ENCODE results near the gene LDLRAD3. TPM values are rescaled to one million over a fixed set of nuclear protein-coding genes. Genes with fewer than 3 reads are reported as not detected.
A peak's percentile ranks its signal among the peaks of the same experiment; 100 is the strongest.

The LDLRAD3 gene
- total RNA-seq, 4 donors from 2014 or later: 10.2 to 41.9 (median 19.8) TPM

- peaks cover 0 to 5% of the 10 kb centered on the region in 2 donors for H3K4me1 ChIP-seq
- DNase-seq: no peak
- H3K27me3 ChIP-seq: no peaks in the 10 kb centered on the region
- no peak for TF ChIP-seq CTCF (IDR thresholded peaks at IDR 0.05)
- TF ChIP-seq POLR2A (IDR thresholded peaks at IDR 0.05): no peak
- H3K27ac ChIP-seq: no peak overlapping the region
- intact Hi-C loops (cut with DNase I; ENCODE audit: low total_unique reads): no loop called here
- no peaks in the 10 kb centered on the region for H3K36me3 ChIP-seq
- H3K9me3 ChIP-seq: no peaks in the 10 kb centered on the region
- no peak overlapping the region for H3K4me3 ChIP-seq
Observed at GRCh38 chr11:35950082-35950481, 6.2 kb downstream of the LDLRAD3 start.

GRCh38 chr11:35951680-35952079, 7.8 kb downstream of the LDLRAD3 start:
- Histone ChIP-seq H3K4me3 (no peak overlapping the region), H3K9me3 (no peaks in the 10 kb centered on the region), H3K36me3 (no peaks in the 10 kb centered on the region), H3K4me1 (peaks cover 0 to 5% of the 10 kb centered on the region in 2 donors), H3K27me3 (no peaks in the 10 kb centered on the region), H3K27ac (no peak overlapping the region)
- intact Hi-C loops (cut with DNase I; ENCODE audit: low total_unique reads): no loop called here
- no peak for TF ChIP-seq POLR2A (IDR thresholded peaks at IDR 0.05)
- TF ChIP-seq CTCF (IDR thresholded peaks at IDR 0.05): no peak
- DNase-seq: peak in 1 of 2 donors; percentile 52

- H3K4me1 ChIP-seq: peaks cover 0 to 5% of the 10 kb centered on the region in 2 donors
- no peak for DNase-seq
- no peak overlapping the region for H3K27ac ChIP-seq
- no peaks in the 10 kb centered on the region for H3K27me3 ChIP-seq
- H3K36me3 ChIP-seq: no peaks in the 10 kb centered on the region
- no peak for TF ChIP-seq POLR2A (IDR thresholded peaks at IDR 0.05)
- no peaks in the 10 kb centered on the region for H3K9me3 ChIP-seq
- intact Hi-C loops (cut with DNase I; ENCODE audit: low total_unique reads): no loop called here
- no peak overlapping the region for H3K4me3 ChIP-seq
Observed at GRCh38 chr11:35953081-35953760, 9.4 kb downstream of the LDLRAD3 start.

GRCh38 chr11:35954205-35954604, 10.3 kb downstream of the LDLRAD3 start:
- Histone ChIP-seq H3K36me3 (no peaks in the 10 kb centered on the region), H3K27me3 (no peaks in the 10 kb centered on the region), H3K27ac (no peak overlapping the region), H3K4me1 (peaks cover 0 to 5% of the 10 kb centered on the region in 2 donors), H3K4me3 (no peak overlapping the region), H3K9me3 (no peaks in the 10 kb centered on the region)
- TF ChIP-seq CTCF (IDR thresholded peaks at IDR 0.05): no peak
- no peak for TF ChIP-seq POLR2A (IDR thresholded peaks at IDR 0.05)
- DNase-seq: no peak
- intact Hi-C loops (cut with DNase I; ENCODE audit: low total_unique reads): no loop called here

- H3K4me3 ChIP-seq: no peak overlapping the region
- no peaks in the 10 kb centered on the region for H3K9me3 ChIP-seq
- H3K4me1 ChIP-seq: peaks cover 0 to 5% of the 10 kb centered on the region in 2 donors
- no peaks in the 10 kb centered on the region for H3K36me3 ChIP-seq
- intact Hi-C loops (cut with DNase I; ENCODE audit: low total_unique reads): no loop called here
- no peak for DNase-seq
- TF ChIP-seq POLR2A (IDR thresholded peaks at IDR 0.05): no peak
- no peak for TF ChIP-seq CTCF (IDR thresholded peaks at IDR 0.05)
- no peaks in the 10 kb centered on the region for H3K27me3 ChIP-seq
- H3K27ac ChIP-seq: no peak overlapping the region
Observed at GRCh38 chr11:35955636-35956035, 11.8 kb downstream of the LDLRAD3 start.

Data from uterus (tissue), 4 donors.